ENCODE results near the gene CDC20. TPM values are rescaled to one million over a fixed set of nuclear protein-coding genes. Genes with fewer than 3 reads are reported as not detected.
A peak's percentile ranks its signal among the peaks of the same experiment; 100 is the strongest.

CDC20 gene
- total and polyA plus RNA-seq, 10 of the 15 experiments (the other 5 are each of a cell fraction or from before 2014, with no cell fraction given), result 36.3 to 347 (median 150) TPM

- ChIA-PET CTCF (interaction anchor here (1.4 kb wide), 2 partner anchors 26 to 77 kb away, joined by 3 to 4 read pairs; no protein-coding TSS in a partner anchor), RAD21 (ENCODE audit: unreplicated experiment) (no interaction called here), POLR2A (no interaction called here), SMC1A (ENCODE audit: uncharacterized antibody, unreplicated experiment) (interaction anchor here (0.6 to 1.5 kb wide), 4 partner anchors 14 to 95 kb away, joined by 3 to 5 read pairs (median 4); no protein-coding TSS in a partner anchor)
- no peak overlapping the region for H3K4me3 ChIP-seq
- H3K36me3 ChIP-seq (ENCODE audit: control insufficient read depth in 2 of 2, insufficient read depth in 2 of 2, low read length in 1 of 2), result no peaks in the 10 kb centered on the region
- no peaks in the 10 kb centered on the region for H3K9me3 ChIP-seq (replicated peaks; ENCODE audit: control insufficient read depth, insufficient read depth, low read length)
- H3K27me3 ChIP-seq (replicated peaks in 1 of 2; ENCODE audit: control insufficient read depth in 2 of 2, insufficient read depth in 2 of 2, low read length in 1 of 2), result no peaks in the 10 kb centered on the region
- in situ Hi-C loops (cut with MboI) (no loop called here), intact Hi-C loops (cut with micrococcal nuclease; ENCODE audit: unreplicated experiment) (no loop called here)
- no peaks in the 10 kb centered on the region for H3K4me1 ChIP-seq (ENCODE audit: control insufficient read depth, insufficient read depth, low read length)
- no peaks in the 10 kb centered on the region for H4K20me1 ChIP-seq (ENCODE audit: control insufficient read depth, insufficient read depth)
- H3K79me2 ChIP-seq (ENCODE audit: control insufficient read depth, insufficient read depth, low read length), result no peaks in the 10 kb centered on the region
- no TSS peak for BruUV-seq (replicated peaks)
- H3K4me2 ChIP-seq (ENCODE audit: control insufficient read depth, insufficient read depth), result no peak overlapping the region
- TF ChIP-seq ZNF687 (IDR thresholded peaks at IDR 0.05) (no peak), STAT1 (conservative IDR thresholded peaks at IDR 0.05) (no peak), SREBF1 (IDR thresholded peaks at IDR 0.05; ENCODE audit: low read length) (no peak), MXI1 (IDR thresholded peaks at IDR 0.05; ENCODE audit: low read depth, low read length) (no peak), ESRRA (IDR thresholded peaks at IDR 0.05; ENCODE audit: low read length) (no peak), DPF2 (IDR thresholded peaks at IDR 0.05) (no peak), PAX8 (IDR thresholded peaks at IDR 0.05) (no peak), KLF5 (IDR thresholded peaks at IDR 0.05; ENCODE audit: partially characterized antibody) (no peak), BHLHE40 (IDR thresholded peaks at IDR 0.05; ENCODE audit: borderline replicate concordance in 1 of 2, low read depth in 2 of 2, low read length in 1 of 2) (no peak), NFIC (IDR thresholded peaks at IDR 0.05; ENCODE audit: low read depth, low read length) (no peak), BCL3 (IDR thresholded peaks at IDR 0.05; ENCODE audit: borderline replicate concordance, insufficient read depth, low read depth, low read length, poor library complexity, severe bottlenecking) (no peak), E4F1 (IDR thresholded peaks at IDR 0.05; ENCODE audit: borderline replicate concordance, partially characterized antibody) (no peak)
- TF ChIP-seq, protein P1, sequence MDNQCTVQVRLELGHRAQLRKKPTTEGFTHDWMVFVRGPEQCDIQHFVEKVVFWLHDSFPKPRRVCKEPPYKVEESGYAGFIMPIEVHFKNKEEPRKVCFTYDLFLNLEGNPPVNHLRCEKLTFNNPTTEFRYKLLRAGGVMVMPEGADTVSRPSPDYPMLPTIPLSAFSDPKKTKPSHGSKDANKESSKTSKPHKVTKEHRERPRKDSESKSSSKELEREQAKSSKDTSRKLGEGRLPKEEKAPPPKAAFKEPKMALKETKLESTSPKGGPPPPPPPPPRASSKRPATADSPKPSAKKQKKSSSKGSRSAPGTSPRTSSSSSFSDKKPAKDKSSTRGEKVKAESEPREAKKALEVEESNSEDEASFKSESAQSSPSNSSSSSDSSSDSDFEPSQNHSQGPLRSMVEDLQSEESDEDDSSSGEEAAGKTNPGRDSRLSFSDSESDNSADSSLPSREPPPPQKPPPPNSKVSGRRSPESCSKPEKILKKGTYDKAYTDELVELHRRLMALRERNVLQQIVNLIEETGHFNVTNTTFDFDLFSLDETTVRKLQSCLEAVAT (IDR thresholded peaks at IDR 0.05), result no peak
- FAIRE-seq, result peak; percentile 18
- H3K9ac ChIP-seq (ENCODE audit: control insufficient read depth, insufficient read depth, low read length), result no peak overlapping the region
- no peak for DNase-seq (ENCODE audit: low read depth, low spot score)
- no peak overlapping the region for H2AFZ ChIP-seq (ENCODE audit: control insufficient read depth, low read depth, low read length)
- no peak for ATAC-seq
- 38% methylated on average over 10 of the region's 10 CpGs for WGBS (ENCODE audit: insufficient coverage, insufficient replicate concordance, low lambda C conversion rate, missing lambda C conversion rate)
- no peak overlapping the region for H3K27ac ChIP-seq (ENCODE audit: control insufficient read depth, insufficient read depth)
These were observed 42.6 kb upstream of the CDC20 start for GRCh38 chr1:43315963-43316737.

Measured in GM12878 (cell line).